ENCODE data around the gene TRMT2A.

The TRMT2A gene

GRCh38 chr22:20135265-20135664, 18.2 kb upstream of the TRMT2A start:
- H3K27ac ChIP-seq (ENCODE audit: low read length): no peak overlapping the region
- no peak overlapping the region for H3K4me3 ChIP-seq (ENCODE audit: low read length)
- H3K9me2 ChIP-seq (replicated peaks; ENCODE audit: insufficient read depth, low read length): no peaks in the 10 kb centered on the region
- no peaks in the 10 kb centered on the region for H4K20me1 ChIP-seq (ENCODE audit: insufficient read depth, low read length)
- no peaks in the 10 kb centered on the region for H3K27me3 ChIP-seq (replicated peaks; ENCODE audit: insufficient read depth, low read length)
- no peaks in the 10 kb centered on the region for H3K36me3 ChIP-seq (replicated peaks; ENCODE audit: insufficient read depth, low read length)
- DNase-seq: no peak
- TF ChIP-seq CTCF (IDR thresholded peaks at IDR 0.05; ENCODE audit: low read length): no peak
- TF ChIP-seq EZH2phosphoT487 (IDR thresholded peaks at IDR 0.05; ENCODE audit: low read length): no peak
- TF ChIP-seq EZH2 (optimal IDR thresholded peaks at IDR 0.05; ENCODE audit: low read depth, low read length): no peak
- H3K79me2 ChIP-seq (ENCODE audit: low read length): peaks cover 15% of the 10 kb centered on the region
- 0 out of 2 replicates have a peak, but pooled peaks cover 3% of the 10 kb centered on the region for H3K4me1 ChIP-seq (ENCODE audit: low read length)
- H3K9me3 ChIP-seq (replicated peaks; ENCODE audit: insufficient read depth, low read length): no peaks in the 10 kb centered on the region
- peaks cover 8% of the 10 kb centered on the region; the same call in 1 of the 2 replicates for H3F3A ChIP-seq (ENCODE audit: insufficient read depth, low read length)
- no peak overlapping the region for H2AFZ ChIP-seq (ENCODE audit: low read length)
- H3K4me2 ChIP-seq (ENCODE audit: low read depth, low read length): no peak overlapping the region
- no peak overlapping the region for H3K9ac ChIP-seq (ENCODE audit: low read length)

GRCh38 chr22:20133930-20134549, 17.0 kb upstream of the TRMT2A start:
- H3K9me2 ChIP-seq (replicated peaks; ENCODE audit: insufficient read depth, low read length): no peaks in the 10 kb centered on the region
- H3K36me3 ChIP-seq (replicated peaks; ENCODE audit: insufficient read depth, low read length): no peaks in the 10 kb centered on the region
- no peak overlapping the region for H3K27ac ChIP-seq (ENCODE audit: low read length)
- H3K79me2 ChIP-seq (ENCODE audit: low read length): peaks cover 15% of the 10 kb centered on the region
- H3K9ac ChIP-seq (ENCODE audit: low read length): no peak overlapping the region
- H3K4me2 ChIP-seq (ENCODE audit: low read depth, low read length): no peak overlapping the region
- no peaks in the 10 kb centered on the region for H4K20me1 ChIP-seq (ENCODE audit: insufficient read depth, low read length)
- H3K9me3 ChIP-seq (replicated peaks; ENCODE audit: insufficient read depth, low read length): no peaks in the 10 kb centered on the region
- peaks cover 20% of the 10 kb centered on the region for H3F3A ChIP-seq (ENCODE audit: insufficient read depth, low read length)
- no peaks in the 10 kb centered on the region for H3K27me3 ChIP-seq (replicated peaks; ENCODE audit: insufficient read depth, low read length)
- TF ChIP-seq CTCF (IDR thresholded peaks at IDR 0.05; ENCODE audit: low read length) (no peak), EZH2phosphoT487 (IDR thresholded peaks at IDR 0.05; ENCODE audit: low read length) (no peak), EZH2 (optimal IDR thresholded peaks at IDR 0.05; ENCODE audit: low read depth, low read length) (no peak)
- no peak for DNase-seq
- 0 out of 2 replicates have a peak, but pooled peaks cover 3% of the 10 kb centered on the region for H3K4me1 ChIP-seq (ENCODE audit: low read length)
- H3K4me3 ChIP-seq (ENCODE audit: low read length): no peak overlapping the region
- no peak overlapping the region for H2AFZ ChIP-seq (ENCODE audit: low read length)

- DNase-seq: no peak
- Histone ChIP-seq H3K27me3 (replicated peaks; ENCODE audit: insufficient read depth, low read length) (no peaks in the 10 kb centered on the region), H3K9ac (ENCODE audit: low read length) (peak overlapping the region; percentile 65; the same call in 1 of the 2 replicates), H3K4me2 (ENCODE audit: low read depth, low read length) (peak overlapping the region; percentile 97), H2AFZ (ENCODE audit: low read length) (no peak overlapping the region; the same call in 1 of the 2 replicates), H3K4me1 (ENCODE audit: low read length) (0 out of 2 replicates have a peak, but pooled peaks cover 3% of the 10 kb centered on the region), H3K9me3 (replicated peaks; ENCODE audit: insufficient read depth, low read length) (no peaks in the 10 kb centered on the region), H3K79me2 (ENCODE audit: low read length) (peaks cover 15% of the 10 kb centered on the region), H3K9me2 (replicated peaks; ENCODE audit: insufficient read depth, low read length) (no peaks in the 10 kb centered on the region), H3K36me3 (replicated peaks; ENCODE audit: insufficient read depth, low read length) (no peaks in the 10 kb centered on the region), H3K27ac (ENCODE audit: low read length) (no peak overlapping the region), H4K20me1 (ENCODE audit: insufficient read depth, low read length) (no peaks in the 10 kb centered on the region), H3F3A (ENCODE audit: insufficient read depth, low read length) (peaks cover 32% of the 10 kb centered on the region), H3K4me3 (ENCODE audit: low read length) (peak overlapping the region; percentile 73)
- no peak for TF ChIP-seq EZH2 (optimal IDR thresholded peaks at IDR 0.05; ENCODE audit: low read depth, low read length)
- TF ChIP-seq CTCF (IDR thresholded peaks at IDR 0.05; ENCODE audit: low read length): no peak
- TF ChIP-seq EZH2phosphoT487 (IDR thresholded peaks at IDR 0.05; ENCODE audit: low read length): no peak
These were observed 15.7 kb upstream of the TRMT2A start for GRCh38 chr22:20132686-20133246.
